Heart left ventricle (tissue), 16 donors: ENCODE data around the gene FGF14. TPM values are rescaled to one million over a fixed set of nuclear protein-coding genes. Genes with fewer than 3 reads are reported as not detected.

ENCODE experiments used
- ATAC-seq, 4 donors: fragments of 200-7000 bp; cut with Tn5 transposase; one replicate each; pipeline ENCODE4 v1.9.1; 2020 to 2022; ENCODE audit warnings: moderate library complexity in 4 of 4, mild to moderate bottlenecking in 3 of 4, moderate number of reproducible peaks in 1 of 4
- DNase-seq, 5 donors: peaks; one replicate each; pipeline ENCODE4 v3.0.0-alpha.2; 2020
- H3K27ac ChIP-seq, 12 donors: fragments of 200-600 bp; sonication (generic) in 4 of 12; one replicate each; pipeline versions ENCODE4 v1.5.0 to v1.8.0; 2016 to 2022; ENCODE audit warnings: mild to moderate bottlenecking in 2 of 12
- H3K27me3 ChIP-seq, 9 donors: fragments of 200-600 bp; sonication (generic) in 2 of 9; one replicate each; pipeline versions ENCODE4 v1.5.1 to v1.8.0; 2016 to 2022; ENCODE audit warnings: mild to moderate bottlenecking in 3 of 9
- H3K36me3 ChIP-seq, 9 donors: fragments of 200-600 bp; sonication (generic) in 2 of 9; one replicate each; pipeline versions ENCODE4 v1.5.0 to v1.8.0; 2018 to 2022; ENCODE audit warnings: mild to moderate bottlenecking in 2 of 9
- H3K4me1 ChIP-seq, 12 donors: fragments of 200-600 bp; sonication (generic) in 4 of 12; one replicate each; pipeline versions ENCODE4 v1.5.0 to v1.8.0; 2016 to 2022; ENCODE audit warnings: mild to moderate bottlenecking in 3 of 12
- H3K4me3 ChIP-seq, 12 donors: fragments of 200-600 bp; sonication (generic) in 4 of 12; one replicate each; pipeline versions ENCODE4 v1.5.0 to v1.8.0; 2017 to 2022; ENCODE audit warnings: mild to moderate bottlenecking in 9 of 12, moderate library complexity in 4 of 12
- H3K9me3 ChIP-seq, 12 donors: fragments of 200-600 bp; sonication (generic) in 4 of 12; one replicate each; pipeline versions ENCODE4 v1.5.0 to v1.8.0; 2016 to 2022; ENCODE audit warnings: mild to moderate bottlenecking in 1 of 12
- CTCF ChIP-seq, 12 donors: fragments of 200-600 bp; sonication (generic) in 4 of 12; IDR thresholded peaks; one replicate each; pipeline versions ENCODE4 v1.5.0 to v1.8.0; 2018 to 2022; ENCODE audit warnings: antibody characterized with exemption in 12 of 12, mild to moderate bottlenecking in 5 of 12
- POLR2A ChIP-seq, 2 donors: fragments of 450-650 bp; IDR thresholded peaks; one replicate each; pipeline ENCODE4 v1.6.1; 2017; ENCODE audit warnings: antibody characterized with exemption in 2 of 2, mild to moderate bottlenecking in 2 of 2, moderate library complexity in 2 of 2
- WGBS, 4 donors: extraction: QIAGEN DNeasy Blood & Tissue Kit in 2 of 4; methylation state at CpG; one replicate each; pipeline versions ENCODE4 v1.1.5 to v1.1.7; 2013 to 2018; 5-methylcytosine and 5-hydroxymethylcytosine counted together
- intact Hi-C, 10 donors: fragments of 100-400 bp; cut with DNase I; formaldehyde crosslinking; loops; one replicate each; pipeline versions ENCODE4 v1.11.1 to v1.14.2; 2022
- polyA plus RNA-seq, 2 donors: library from polyadenylated mRNA; stranded (reverse); fragments of 200-250 nt; gene quantifications; one replicate each; pipeline ENCODE4 v1.2.3, GENCODE V29; 2013
- total RNA-seq, 9 donors: library from RNA; depleted of rRNA in 2 of 9; stranded (reverse); fragments of >200 nt in 2 of 9; fragmentation: NEBNext Ultra II Directional in 3 of 9; extraction: Animal tissue kit (Norgen Biotek cat#: 25700) in 3 of 9; gene quantifications; one replicate each; pipeline versions ENCODE4 v1.1.0 to v1.2.4, GENCODE V29; 2016 to 2023
- donor health status: ischemic (EF 13 %, LVEDD 7.1; RV severe dilation, severe dysfunction).
- donor health status: healthy with polysubstance abuse.
- donor health status: DM: no; HTN: yes; CAD: no.
- donor health status: DM: no; HTN: no; CAD: no.
- donor health status: ischemic (EF 25% LVEDD 6.9; RV normal size, moderate dysfunction).
- donor health status: ischemic (EF 25% LVEDD 5.7; RV mildly dilated, moderate dysfunction).
- donor health status: healthy.
- donor health status: DM: yes; HTN: yes; CAD: no.
- donor health status: ischemic (EF 35%, LVEDD 5.7; RV mildly dilated, moderate dysfunction).
- donor health status: nonischemic (EF 11% LVEDD 7.7; RV severe dilation, severe dysfunction).
- donor health status: DM: yes; HTN: yes; CAD: no.
- donor health status: PGD.
- donor health status: ischemic (EF 29% LVEDD 5.4; RV normal size, mild dysfunction).
- donor health status: nonischemic (EF 23%, LVEDD 6.1; RV moderate dilation, normal function).

FGF14 gene
- total and polyA plus RNA-seq, 11 donors, result 0.14 to 6.3 (median 3.9) TPM

- Histone ChIP-seq H3K9me3 (no peaks in the 10 kb centered on the region), H3K4me3 (peak overlapping the region in 1 of 12 donors; percentile 29), H3K27me3 (peaks cover 9 to 66% (median 36%) of the 10 kb centered on the region in 9 donors), H3K4me1 (peaks cover 0 to 21% (median 4%) of the 10 kb centered on the region in 12 donors), H3K36me3 (no peaks in the 10 kb centered on the region), H3K27ac (no peak overlapping the region)
- TF ChIP-seq CTCF (IDR thresholded peaks at IDR 0.05) (no peak), POLR2A (IDR thresholded peaks at IDR 0.05) (no peak)
- intact Hi-C loops, result loop anchor here in 9 of 10 donors (5.0 to 10.0 kb wide), 4 partner anchors 121 to 771 kb away; no protein-coding TSS in a partner anchor
- ATAC-seq (no peak), DNase-seq (no peak)
- WGBS, 4 donors, result 32 to 41% (median 36%) methylated on average over 7 of the region's 7 CpGs
Observed at GRCh38 chr13:101915331-101915730, 486.5 kb downstream of the FGF14 start.

GRCh38 chr13:101911752-101912151, 490.1 kb downstream of the FGF14 start:
- intact Hi-C loops, result loop anchor here in 3 of 10 donors (10.0 kb wide), 2 partner anchors 117 to 767 kb away; no protein-coding TSS in a partner anchor

GRCh38 chr13:101903890-101904289, 498.0 kb downstream of the FGF14 start:
- Histone ChIP-seq H3K4me3 (no peak overlapping the region), H3K9me3 (no peaks in the 10 kb centered on the region), H3K36me3 (no peaks in the 10 kb centered on the region), H3K27ac (no peak overlapping the region), H3K4me1 (no peaks in the 10 kb centered on the region), H3K27me3 (no peaks in the 10 kb centered on the region)
- ATAC-seq (no peak), DNase-seq (no peak)
- 55 to 69% (median 55%) methylated on average over 3 of the region's 3 CpGs for WGBS, 4 donors
- TF ChIP-seq POLR2A (IDR thresholded peaks at IDR 0.05) (no peak), CTCF (IDR thresholded peaks at IDR 0.05) (no peak)
- intact Hi-C loops, result no loop called here

More at GRCh38 chr13:101911752-101912151, 490.1 kb downstream of the FGF14 start:
- Histone ChIP-seq H3K27me3 (peaks cover 3 to 35% (median 18%) of the 10 kb centered on the region in 9 donors), H3K36me3 (no peaks in the 10 kb centered on the region), H3K27ac (no peak overlapping the region), H3K4me1 (peaks cover 0 to 12% (median 3%) of the 10 kb centered on the region in 12 donors), H3K9me3 (no peaks in the 10 kb centered on the region), H3K4me3 (no peak overlapping the region)
- no peak for DNase-seq
- TF ChIP-seq CTCF (IDR thresholded peaks at IDR 0.05) (no peak), POLR2A (IDR thresholded peaks at IDR 0.05) (no peak)
- ATAC-seq, result no peak
- WGBS, 4 donors, result 73 to 81% (median 77%) methylated on average over 2 of the region's 2 CpGs

DNA sequence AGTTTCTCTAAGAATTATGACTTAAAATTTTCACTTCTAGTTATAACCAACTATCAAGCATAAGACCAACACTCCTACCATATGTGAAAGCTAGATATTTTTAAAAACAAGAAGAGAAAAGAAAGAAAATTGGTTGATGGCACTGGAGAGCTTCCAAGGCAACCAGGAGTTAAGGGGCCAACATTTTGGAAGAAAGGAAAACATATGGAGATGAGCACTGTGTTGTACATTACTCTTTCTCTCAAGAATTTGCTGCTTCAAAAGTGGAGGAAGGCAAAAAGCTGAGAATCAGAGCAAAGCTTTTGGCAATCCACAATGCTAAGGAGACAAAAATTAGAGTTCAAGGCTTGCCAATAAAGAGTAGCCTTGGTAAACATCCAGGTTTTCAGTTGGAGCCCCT, 503.2 kb downstream of the FGF14 start:
- Histone ChIP-seq H3K27me3 (no peaks in the 10 kb centered on the region), H3K4me3 (no peak overlapping the region), H3K36me3 (no peaks in the 10 kb centered on the region), H3K27ac (no peak overlapping the region), H3K9me3 (no peaks in the 10 kb centered on the region), H3K4me1 (no peaks in the 10 kb centered on the region)
- ATAC-seq (no peak), DNase-seq (no peak)
- intact Hi-C loops, result no loop called here
- TF ChIP-seq POLR2A (IDR thresholded peaks at IDR 0.05), result no peak
- TF ChIP-seq CTCF (IDR thresholded peaks at IDR 0.05), result no peak
